Body of pancreas (tissue), 4 donors: ENCODE data around the gene CGB3. TPM values are rescaled to one million over a fixed set of nuclear protein-coding genes. Genes with fewer than 3 reads are reported as not detected.

ENCODE experiments used
- ATAC-seq: fragments of 150-250 bp; one replicate; pipeline ENCODE4 v1.9.1; 2016
- DNase-seq, 4 donors: peaks; one replicate each; pipeline ENCODE4 v3.0.0-alpha.2; 2019
- H3K27ac ChIP-seq, 4 donors: fragments of 200-600 bp; sonication (generic); 1 replicate in 3 of 4; 2 replicates in 1 of 4; pipeline versions ENCODE4 v1.5.1 to v1.6.1; 2016 to 2019; ENCODE audit warnings: mild to moderate bottlenecking in 1 of 4, mixed read lengths in 1 of 4, moderate library complexity in 1 of 4
- H3K27me3 ChIP-seq, 2 donors: fragments of 200-600 bp; sonication (generic); one replicate each; pipeline ENCODE4 v1.6.0; 2016; ENCODE audit warnings: mild to moderate bottlenecking in 1 of 2
- H3K36me3 ChIP-seq, 2 donors: fragments of 200-600 bp; sonication (generic); replicated peaks in 1 of 2; 2 replicates each; pipeline ENCODE4 v1.5.1; 2016; ENCODE audit warnings: low read depth in 2 of 2; ENCODE audit not compliant: insufficient read depth in 1 of 2
- H3K4me1 ChIP-seq: fragments of 200-600 bp; sonication (generic); one replicate; pipeline ENCODE4 v1.6.0; 2016
- H3K4me3 ChIP-seq, 2 donors: fragments of 200-600 bp; sonication (generic); 1 replicate in 1 of 2; 2 replicates in 1 of 2; pipeline ENCODE4 v1.5.1; 2016 to 2019
- H3K9me3 ChIP-seq, 3 donors: fragments of 200-600 bp; sonication (generic); 1 replicate in 2 of 3; 2 replicates in 1 of 3; pipeline ENCODE4 v1.5.1; 2016
- CTCF ChIP-seq, 7 experiments: fragments of 450-650 bp in 4 of 7; fragments of 200-600 bp in 3 of 7; sonication (generic) in 3 of 7; IDR thresholded peaks; one replicate each; pipeline ENCODE4 v1.5.1; 2016 to 2019; ENCODE audit warnings: antibody characterized with exemption in 7 of 7
- POLR2A ChIP-seq, 3 donors: fragments of 450-650 bp; IDR thresholded peaks; one replicate each; pipeline ENCODE4 v1.6.1; 2016; ENCODE audit warnings: antibody characterized with exemption in 3 of 3, mild to moderate bottlenecking in 2 of 3
- WGBS, 2 donors: methylation state at CpG; one replicate each; pipeline ENCODE4 v1.1.5; 2017; 5-methylcytosine and 5-hydroxymethylcytosine counted together
- intact Hi-C: fragments of 100-400 bp; cut with DNase I; formaldehyde crosslinking; loops from one replicate; pipeline ENCODE4 v1.15.1; 2023
- total RNA-seq, 2 donors: library from RNA; depleted of rRNA; stranded (reverse); fragments of >200 nt; gene quantifications; one replicate each; pipeline ENCODE4 v1.1.0, GENCODE V29; 2016

Gene CGB3
- total RNA-seq, 2 donors from 2014 or later = not detected

GRCh38 chr19:49017666-49018351 lies 6.3 kb downstream of the CGB3 start:
- DNase-seq (peak; percentile 38 to 59 (median 46)), ATAC-seq (peak; percentile 43)
- Histone ChIP-seq H3K4me3 (no peak overlapping the region), H3K27ac (no peak overlapping the region), H3K27me3 (no peaks in the 10 kb centered on the region), H3K36me3 (no peaks in the 10 kb centered on the region), H3K9me3 (no peaks in the 10 kb centered on the region), H3K4me1 (peaks cover 32% of the 10 kb centered on the region)
- 3% methylated on average over 61 of the region's 62 CpGs; no CpG with 5 or more reads in 1 of the 2 donors for WGBS, 2 donors
- intact Hi-C loops = no loop called here
- TF ChIP-seq POLR2A (IDR thresholded peaks at IDR 0.05) (no peak), CTCF (IDR thresholded peaks at IDR 0.05) (peak; percentile 25 to 48 (median 29))

GRCh38 chr19:49017041-49017665 lies 7.0 kb downstream of the CGB3 start, which contains the start of gene LHB:
Gene LHB (minus strand): TSS chr19:49017091. CDS start chr19:49017081, 10 bp downstream.
- Histone ChIP-seq H3K36me3 (peaks cover 0 to under 1% of the 10 kb centered on the region in 2 donors), H3K4me1 (peaks cover 32% of the 10 kb centered on the region), H3K27me3 (no peaks in the 10 kb centered on the region), H3K27ac (no peak within 1 kb of the TSS), H3K4me3 (no peak within 1 kb of the TSS), H3K9me3 (no peaks in the 10 kb centered on the region)
- DNase-seq (no peak), ATAC-seq (no peak)
- TF ChIP-seq POLR2A (IDR thresholded peaks at IDR 0.05) (no peak), CTCF (IDR thresholded peaks at IDR 0.05) (no peak)
- intact Hi-C loops = no loop called here
- 70 to 76% methylated on average over 15 to 17 of the region's 17 CpGs for WGBS, 2 donors

GRCh38 chr19:49016067-49016839 lies 7.9 kb downstream of the CGB3 start:
- Histone ChIP-seq H3K27ac (no peak overlapping the region), H3K4me1 (peaks cover 32% of the 10 kb centered on the region), H3K27me3 (no peaks in the 10 kb centered on the region), H3K9me3 (no peaks in the 10 kb centered on the region), H3K4me3 (no peak overlapping the region), H3K36me3 (peaks cover 0 to 7% of the 10 kb centered on the region in 2 donors)
- intact Hi-C loops = no loop called here
- TF ChIP-seq CTCF (IDR thresholded peaks at IDR 0.05) (no peak), POLR2A (IDR thresholded peaks at IDR 0.05) (no peak)
- ATAC-seq (no peak), DNase-seq (no peak)
- WGBS, 2 donors = 93 to 94% methylated on average over 11 to 28 of the region's 29 CpGs

- DNase-seq (no peak), ATAC-seq (no peak)
- TF ChIP-seq POLR2A (IDR thresholded peaks at IDR 0.05) (no peak), CTCF (IDR thresholded peaks at IDR 0.05) (no peak)
- Histone ChIP-seq H3K36me3 (peaks cover 0 to 11% of the 10 kb centered on the region in 2 donors), H3K4me3 (no peak overlapping the region), H3K27me3 (no peaks in the 10 kb centered on the region), H3K27ac (no peak overlapping the region), H3K9me3 (no peaks in the 10 kb centered on the region), H3K4me1 (peaks cover 26% of the 10 kb centered on the region)
- 50 to 90% methylated on average over 1 to 17 of the region's 18 CpGs for WGBS, 2 donors
- intact Hi-C loops = no loop called here
Measured at GRCh38 chr19:49014870-49015255, 9.3 kb downstream of the CGB3 start.
